ENCODE data around the gene SLC48A1. TPM values are rescaled to one million over a fixed set of nuclear protein-coding genes. Genes with fewer than 3 reads are reported as not detected.

The SLC48A1 gene
- total RNA-seq, 1 experiment from 2014 or later, result 20.0 TPM

- H3K4me2 ChIP-seq (ENCODE audit: low read length), result peak overlapping the region; percentile 100
- H3K4me3 ChIP-seq (replicated peaks in 1 of 2; ENCODE audit: low read depth in 1 of 2, low read length in 2 of 2), result peak overlapping the region; percentile 70 to 86
- ChIA-PET POLR2A (interaction anchor here (1.2 to 1.8 kb wide), 3 partner anchors 8 to 15 kb away, joined by 9 to 16 read pairs (median 10); no protein-coding TSS in a partner anchor), CTCF (interaction anchor here (1.2 kb wide), 2 partner anchors 8 to 17 kb away, joined by 4 to 5 read pairs; no protein-coding TSS in a partner anchor), RAD21 (ENCODE audit: low non-redundant PET in 1 of 2, low total read pairs in 2 of 2, uncharacterized antibody in 2 of 2, unreplicated experiment in 2 of 2) (interaction anchor here (0.7 to 1.3 kb wide), 5 partner anchors 8 to 80 kb away, joined by 3 to 6 read pairs (median 4); no protein-coding TSS in a partner anchor)
- TF ChIP-seq POLR2AphosphoS5 (IDR thresholded peaks at IDR 0.05; ENCODE audit: low read depth, low read length), result peak; percentile 60
- TF ChIP-seq SIN3A (IDR thresholded peaks at IDR 0.05; ENCODE audit: low read depth), result no peak
- TF ChIP-seq TCF7L2 (IDR thresholded peaks at IDR 0.05; ENCODE audit: borderline replicate concordance, extremely low read depth, insufficient read depth, insufficient read length), result peak; percentile 37
- no peaks in the 10 kb centered on the region for H3K9me3 ChIP-seq (ENCODE audit: control insufficient read depth in 1 of 2, insufficient read depth in 1 of 2, low read depth in 1 of 2, low read length in 2 of 2)
- ATAC-seq (peak; percentile 67), DNase-seq (ENCODE audit: low read depth, low spot score) (peak; percentile 62)
- peaks cover 40% of the 10 kb centered on the region for H3K79me2 ChIP-seq (ENCODE audit: insufficient read depth, low read length)
- BruUV-seq (replicated peaks), result TSS peak; percentile 93
- no peaks in the 10 kb centered on the region for H3K27me3 ChIP-seq (ENCODE audit: insufficient read depth, low read length)
- H2AFZ ChIP-seq (ENCODE audit: low read depth, low read length, poor library complexity, severe bottlenecking), result no peak overlapping the region
- no peaks in the 10 kb centered on the region for H4K20me1 ChIP-seq (ENCODE audit: insufficient read depth)
- H3K9ac ChIP-seq (ENCODE audit: low read length), result peak overlapping the region; percentile 97
- no peaks in the 10 kb centered on the region for H3K36me3 ChIP-seq (ENCODE audit: control insufficient read depth in 1 of 2, insufficient read depth in 2 of 2, low read length in 2 of 2)
- H3K4me1 ChIP-seq (ENCODE audit: control insufficient read depth in 1 of 2, insufficient read depth in 2 of 2, low read length in 2 of 2), result peaks cover 44 to 71% of the 10 kb centered on the region in 2 experiments
- H3K9me2 ChIP-seq (ENCODE audit: insufficient read depth), result no peaks in the 10 kb centered on the region
- intact Hi-C loops (cut with micrococcal nuclease), result no loop called here
- peak overlapping the region; percentile 98 for H3K27ac ChIP-seq (ENCODE audit: low read depth, low read length)
Observed at GRCh38 chr12:47820631-47821345, 47.8 kb downstream of the SLC48A1 start.

GRCh38 chr12:47821346-47821706 is 48.3 kb downstream of the SLC48A1 start:
- peak overlapping the region; percentile 100 for H3K4me2 ChIP-seq (ENCODE audit: low read length)
- H3K27ac ChIP-seq (ENCODE audit: low read depth, low read length), result peak overlapping the region; percentile 98
- RAD21 ChIA-PET (ENCODE audit: low non-redundant PET in 1 of 2, low total read pairs in 2 of 2, uncharacterized antibody in 2 of 2, unreplicated experiment in 2 of 2), result interaction anchor here in 1 of 2 experiments (1.2 to 1.3 kb wide), 2 partner anchors 16 to 17 kb away, joined by 3 read pairs; no protein-coding TSS in a partner anchor
- BruUV-seq (replicated peaks), result no TSS peak
- H3K4me1 ChIP-seq (ENCODE audit: control insufficient read depth in 1 of 2, insufficient read depth in 2 of 2, low read length in 2 of 2), result peaks cover 41 to 69% of the 10 kb centered on the region in 2 experiments
- no peaks in the 10 kb centered on the region for H3K9me3 ChIP-seq (ENCODE audit: control insufficient read depth in 1 of 2, insufficient read depth in 1 of 2, low read depth in 1 of 2, low read length in 2 of 2)
- H3K4me3 ChIP-seq (replicated peaks in 1 of 2; ENCODE audit: low read depth in 1 of 2, low read length in 2 of 2), result peak overlapping the region; percentile 70 to 86; a peak in 2 of 4 replicates
- no peaks in the 10 kb centered on the region for H3K9me2 ChIP-seq (ENCODE audit: insufficient read depth)
- H3K36me3 ChIP-seq (ENCODE audit: control insufficient read depth in 1 of 2, insufficient read depth in 2 of 2, low read length in 2 of 2), result no peaks in the 10 kb centered on the region
- H4K20me1 ChIP-seq (ENCODE audit: insufficient read depth), result no peaks in the 10 kb centered on the region
- no peak overlapping the region for H2AFZ ChIP-seq (ENCODE audit: low read depth, low read length, poor library complexity, severe bottlenecking)
- POLR2A ChIA-PET, result interaction anchor here (1.2 to 1.8 kb wide), 3 partner anchors 8 to 14 kb away, joined by 9 to 16 read pairs (median 10); no protein-coding TSS in a partner anchor
- no peak for ATAC-seq
- CTCF ChIA-PET, result interaction anchor here (1.2 to 1.6 kb wide), 3 partner anchors 9 to 16 kb away, joined by 4 to 6 read pairs (median 5); no protein-coding TSS in a partner anchor
- intact Hi-C loops (cut with micrococcal nuclease), result no loop called here
- H3K27me3 ChIP-seq (ENCODE audit: insufficient read depth, low read length), result no peaks in the 10 kb centered on the region
- H3K79me2 ChIP-seq (ENCODE audit: insufficient read depth, low read length), result peaks cover 35% of the 10 kb centered on the region
- DNase-seq (ENCODE audit: low read depth, low spot score), result no peak
- H3K9ac ChIP-seq (ENCODE audit: low read length), result peak overlapping the region; percentile 97
- TF ChIP-seq CBX3 (IDR thresholded peaks at IDR 0.05; ENCODE audit: low read depth) (no peak), EZH2phosphoT487 (IDR thresholded peaks at IDR 0.05; ENCODE audit: borderline replicate concordance) (no peak), EZH2 (IDR thresholded peaks at IDR 0.05) (no peak), POLR2AphosphoS5 (IDR thresholded peaks at IDR 0.05; ENCODE audit: low read depth, low read length) (no peak), EGR1 (IDR thresholded peaks at IDR 0.05; ENCODE audit: low read depth) (no peak), YY1 (IDR thresholded peaks at IDR 0.05; ENCODE audit: extremely low read depth, insufficient replicate concordance, low read depth, low read length) (no peak), TCF7L2 (IDR thresholded peaks at IDR 0.05; ENCODE audit: borderline replicate concordance, extremely low read depth, insufficient read depth, insufficient read length) (no peak), SP1 (IDR thresholded peaks at IDR 0.05; ENCODE audit: low read depth) (no peak), CTCF (IDR thresholded peaks at IDR 0.05 in 2 of 3, conservative IDR thresholded peaks at IDR 0.05 in 1 of 3; ENCODE audit: borderline replicate concordance in 1 of 3, insufficient read depth in 1 of 3, low read depth in 2 of 3, low read length in 2 of 3) (no peak), ZBTB33 (IDR thresholded peaks at IDR 0.05; ENCODE audit: extremely low read depth, insufficient replicate concordance, low read length) (no peak), CEBPB (IDR thresholded peaks at IDR 0.05; ENCODE audit: low read depth) (no peak), ZNF274 (IDR thresholded peaks at IDR 0.05; ENCODE audit: low read depth, low read length) (no peak), FOSL1 (IDR thresholded peaks at IDR 0.05; ENCODE audit: low read depth) (no peak)
